Endodermal cell (in vitro differentiated cells): ENCODE data around the gene ZNF536. TPM values are rescaled to one million over a fixed set of nuclear protein-coding genes. Genes with fewer than 3 reads are reported as not detected.

Source experiments
- DNase-seq: peaks from one replicate; pipeline ENCODE4 v3.0.0-alpha.2; 2017
- H3K27ac ChIP-seq: 2 replicates; pipeline ENCODE4 v1.5.1; 2013; ENCODE audit warnings: mild to moderate bottlenecking, low read depth, low read length, moderate library complexity
- H3K27me3 ChIP-seq: 2 replicates; pipeline ENCODE4 v1.6.1; 2013; ENCODE audit warnings: mild to moderate bottlenecking, low read length, moderate library complexity; ENCODE audit not compliant: insufficient read depth, control insufficient read depth, poor library complexity, severe bottlenecking
- H3K36me3 ChIP-seq: 2 replicates; pipeline ENCODE4 v1.7.0; 2013; ENCODE audit warnings: mild to moderate bottlenecking, low read length, moderate library complexity; ENCODE audit not compliant: control insufficient read depth, insufficient read depth
- H3K4me1 ChIP-seq: one replicate; pipeline ENCODE4 v1.7.0; 2013; ENCODE audit warnings: low read length; ENCODE audit not compliant: control insufficient read depth, insufficient read depth
- H3K4me3 ChIP-seq: 2 replicates; pipeline ENCODE4 v1.5.1; 2013; ENCODE audit warnings: mild to moderate bottlenecking, low read length, moderate library complexity
- H3K9ac ChIP-seq: 2 replicates; pipeline ENCODE4 v1.6.1; 2013; ENCODE audit warnings: mild to moderate bottlenecking, low read length, moderate library complexity; ENCODE audit not compliant: poor library complexity, severe bottlenecking; ENCODE audit errors: extremely low read depth
- H3K9me3 ChIP-seq: 2 replicates; pipeline ENCODE4 v1.6.1; 2013; ENCODE audit warnings: mild to moderate bottlenecking, low read length, moderate library complexity; ENCODE audit not compliant: control insufficient read depth
- H3K27ac Mint-ChIP-seq: 2 replicates; pipeline ENCODE4 v1.8.0; 2020; ENCODE audit warnings: mixed read lengths
- H3K27me3 Mint-ChIP-seq: 2 replicates; pipeline ENCODE4 v1.8.0; 2021; ENCODE audit warnings: mild to moderate bottlenecking, mixed read lengths; ENCODE audit not compliant: insufficient read depth
- H3K36me3 Mint-ChIP-seq: 2 replicates; pipeline ENCODE4 v1.8.0; 2020; ENCODE audit warnings: low read depth, mixed read lengths
- H3K4me1 Mint-ChIP-seq: 2 replicates; pipeline ENCODE4 v1.8.0; 2020; ENCODE audit warnings: mixed read lengths
- H3K4me3 Mint-ChIP-seq: 2 replicates; pipeline ENCODE4 v1.8.0; 2020; ENCODE audit warnings: mild to moderate bottlenecking, moderate library complexity, mixed read lengths
- H3K9me3 Mint-ChIP-seq: 2 replicates; pipeline ENCODE4 v1.8.0; 2020; ENCODE audit warnings: mild to moderate bottlenecking, mixed read lengths
- CTCF ChIP-seq: fragments of 200-600 bp; sonication (generic); conservative IDR thresholded peaks from 2 replicates; pipeline ENCODE4 v1.5.0; 2021; ENCODE audit warnings: antibody characterized with exemption, mild to moderate bottlenecking
- WGBS, 2 experiments: methylation state at CpG; one replicate each; pipeline versions ENCODE4 v1.1.5 to v1.1.7; 2013; ENCODE audit warnings: missing lambda C conversion rate in 2 of 2, mixed read lengths in 1 of 2; ENCODE audit not compliant: insufficient coverage in 1 of 2, insufficient read length in 1 of 2; 5-methylcytosine and 5-hydroxymethylcytosine counted together
- total RNA-seq, 2 donors: library from RNA; stranded (reverse); fragmentation: NEBNext Ultra II Directional in 1 of 2; extraction: Animal tissue kit (Norgen Biotek cat#: 25700) in 1 of 2; gene quantifications; 2 replicates in 1 of 2; 3 replicates in 1 of 2; pipeline ENCODE4 v1.2.1, GENCODE V29; 2021

ZNF536 gene
- total RNA-seq, 2 donors from 2014 or later = not detected

- Histone ChIP-seq H3K36me3 (no peaks in the 10 kb centered on the region), H3K9me3 (no peaks in the 10 kb centered on the region), H3K27ac (no peak overlapping the region), H3K27me3 (peaks cover 94% of the 10 kb centered on the region), H3K4me3 (no peak overlapping the region), H3K9ac (no peak overlapping the region), H3K4me1 (no peaks in the 10 kb centered on the region)
- no peak overlapping the region for H3K4me3 Mint-ChIP-seq
- no peak for TF ChIP-seq CTCF
- no peak overlapping the region for H3K27ac Mint-ChIP-seq
- H3K4me1 Mint-ChIP-seq = peaks cover 6% of the 10 kb centered on the region
- H3K36me3 Mint-ChIP-seq = no peaks in the 10 kb centered on the region
- no peaks in the 10 kb centered on the region for H3K9me3 Mint-ChIP-seq
- DNase-seq = peak; percentile 73
- peaks cover 93% of the 10 kb centered on the region for H3K27me3 Mint-ChIP-seq
- WGBS, 2 experiments = 35 to 80% methylated on average over 1 to 8 of the region's 8 CpGs
Measured at GRCh38 chr19:30584090-30584489, 211.9 kb downstream of the ZNF536 start.

- H3K4me1 Mint-ChIP-seq = peaks cover 6% of the 10 kb centered on the region
- no peak overlapping the region for H3K4me3 ChIP-seq
- H3K9me3 Mint-ChIP-seq = peaks cover 5% of the 10 kb centered on the region
- H3K27ac Mint-ChIP-seq = no peak overlapping the region
- no peak for TF ChIP-seq CTCF
- peaks cover 69% of the 10 kb centered on the region for H3K27me3 ChIP-seq
- 65 to 74% methylated on average over 4 to 5 of the region's 5 CpGs for WGBS, 2 experiments
- no peak overlapping the region for H3K27ac ChIP-seq
- H3K27me3 Mint-ChIP-seq = peaks cover 83% of the 10 kb centered on the region
- H3K9ac ChIP-seq = no peak overlapping the region
- H3K9me3 ChIP-seq = no peaks in the 10 kb centered on the region
- H3K4me1 ChIP-seq = no peaks in the 10 kb centered on the region
- no peaks in the 10 kb centered on the region for H3K36me3 ChIP-seq
- no peaks in the 10 kb centered on the region for H3K36me3 Mint-ChIP-seq
- H3K4me3 Mint-ChIP-seq = no peak overlapping the region
- DNase-seq = no peak
Measured at GRCh38 chr19:30587869-30588268, 215.7 kb downstream of the ZNF536 start.

GRCh38 chr19:30590596-30591229 lies 218.5 kb downstream of the ZNF536 start:
- Histone ChIP-seq H3K36me3 (no peaks in the 10 kb centered on the region), H3K4me1 (no peaks in the 10 kb centered on the region), H3K27ac (no peak overlapping the region), H3K9ac (no peak overlapping the region), H3K9me3 (no peaks in the 10 kb centered on the region), H3K27me3 (peaks cover 55% of the 10 kb centered on the region), H3K4me3 (no peak overlapping the region)
- Mint-ChIP-seq H3K9me3 (peaks cover 5% of the 10 kb centered on the region), H3K27me3 (peaks cover 69% of the 10 kb centered on the region), H3K4me3 (no peak overlapping the region), H3K36me3 (no peaks in the 10 kb centered on the region), H3K4me1 (no peaks in the 10 kb centered on the region), H3K27ac (no peak overlapping the region)
- DNase-seq = no peak
- TF ChIP-seq CTCF = no peak
- WGBS, 2 experiments = 83 to 100% methylated on average over 1 of the region's 1 CpG
